K562 (cell line): Measurements from ENCODE around the gene ENKD1. TPM values are rescaled to one million over a fixed set of nuclear protein-coding genes. Genes with fewer than 3 reads are reported as not detected.

Experiments used
- ARID2 ChIP-seq: fragments of 450-650 bp; IDR thresholded peaks from 2 replicates; pipeline ENCODE4 v1.6.1; 2017; ENCODE audit warnings: antibody characterized with exemption, mild to moderate bottlenecking
- BHLHE40 ChIP-seq: IDR thresholded peaks from 2 replicates; pipeline ENCODE4 v1.6.1; 2011; ENCODE audit warnings: low read length, improper control_type of control experiment
- C11orf30 ChIP-seq: fragments of 450-650 bp; IDR thresholded peaks from 2 replicates; pipeline ENCODE4 v1.6.1; 2016; ENCODE audit warnings: low read depth, mild to moderate bottlenecking
- CBFB ChIP-seq: sonication (generic); formaldehyde crosslinking; IDR thresholded peaks from 2 replicates; pipeline ENCODE4 v1.4.0; 2020; ENCODE audit warnings: mild to moderate bottlenecking, missing genetic modification reagents
- CEBPG ChIP-seq, 3 experiments: fragments of 200-800 bp in 1 of 3; sonication (Bioruptor generic) in 1 of 3; sonication (generic) in 1 of 3; formaldehyde crosslinking in 1 of 3; IDR thresholded peaks in 2 of 3; conservative IDR thresholded peaks in 1 of 3; 2 replicates each; pipeline versions ENCODE4 v1.6.1 to v1.8.0; 2016 to 2022; ENCODE audit warnings: missing compliant biosample characterization in 2 of 3, missing genetic modification characterization in 2 of 3, mild to moderate bottlenecking in 1 of 3, missing genetic modification reagents in 1 of 3
- CTBP1 ChIP-seq: fragments of 450-650 bp; IDR thresholded peaks from 2 replicates; pipeline ENCODE4 v1.6.1; 2016; ENCODE audit warnings: borderline replicate concordance
- ETV5 ChIP-seq: sonication (generic); formaldehyde crosslinking; IDR thresholded peaks from 2 replicates; pipeline ENCODE4 v1.4.0; 2020; ENCODE audit warnings: low read depth, mild to moderate bottlenecking, missing genetic modification reagents
- FOXA1 ChIP-seq: fragments of 450-650 bp; IDR thresholded peaks from 2 replicates; pipeline ENCODE4 v1.6.1; 2016; ENCODE audit warnings: mild to moderate bottlenecking, borderline replicate concordance
- GABPB1 ChIP-seq: sonication (generic); formaldehyde crosslinking; IDR thresholded peaks from 2 replicates; pipeline ENCODE4 v1.8.0; 2022; ENCODE audit warnings: mild to moderate bottlenecking, missing genetic modification reagents
- HOMEZ ChIP-seq: fragments of 250-450 bp; sonication (Bioruptor Pico); IDR thresholded peaks from 2 replicates; pipeline ENCODE4 v1.4.0; 2020; ENCODE audit warnings: mild to moderate bottlenecking, moderate library complexity
- MXD1 ChIP-seq: fragments of 250-450 bp; sonication (Bioruptor Pico); IDR thresholded peaks from 2 replicates; pipeline ENCODE4 v1.8.0; 2021; ENCODE audit warnings: borderline replicate concordance, mild to moderate bottlenecking, moderate library complexity; ENCODE audit not compliant: poor library complexity, severe bottlenecking
- NR2C1 ChIP-seq, 2 experiments: fragments of 450-650 bp; IDR thresholded peaks; 2 replicates each; pipeline ENCODE4 v1.6.1; 2017; ENCODE audit warnings: mild to moderate bottlenecking in 2 of 2, antibody characterized with exemption in 1 of 2, inconsistent platforms in 1 of 2, missing compliant biosample characterization in 1 of 2, missing genetic modification characterization in 1 of 2
- SREBF2 ChIP-seq: sonication (generic); formaldehyde crosslinking; IDR thresholded peaks from 2 replicates; pipeline ENCODE4 v1.4.0; 2020; ENCODE audit warnings: mild to moderate bottlenecking, missing genetic modification reagents
- ZBTB7A ChIP-seq: IDR thresholded peaks from 2 replicates; pipeline ENCODE4 v1.6.1; 2011; ENCODE audit warnings: low read depth, mild to moderate bottlenecking, low read length, moderate library complexity, borderline replicate concordance; ENCODE audit not compliant: control insufficient read depth
- ZC3H8 ChIP-seq: fragments of 450-650 bp; IDR thresholded peaks from 2 replicates; pipeline ENCODE4 v1.6.1; 2017
- ZNF699 ChIP-seq: fragments of 250-450 bp; sonication (Bioruptor Pico); IDR thresholded peaks from 2 replicates; pipeline ENCODE4 v1.8.0; 2021; ENCODE audit warnings: mild to moderate bottlenecking, moderate library complexity; ENCODE audit not compliant: insufficient replicate concordance
- ZNF780A ChIP-seq: fragments of 250-450 bp; sonication (Bioruptor Pico); IDR thresholded peaks from 2 replicates; pipeline ENCODE4 v1.5.0; 2021; ENCODE audit warnings: mild to moderate bottlenecking
- polyA plus RNA-seq, 8 experiments: library from polyadenylated mRNA; depleted of rRNA in 4 of 8; stranded (reverse) in 5 of 8; unstranded in 3 of 8; fragments of >200 nt; fragmentation: Nextera tagmentation in 2 of 8; fragmentation: Illumina TruSeq in 1 of 8; extraction: Ambion mirVana in 2 of 8; extraction: Trizol in 1 of 8; gene quantifications; 2 replicates each; pipeline versions ENCODE4 v1.2.1 to v1.2.3, GENCODE V29; 2011 to 2014; ENCODE audit warnings: inconsistent platforms in 1 of 8, missing spikeins in 1 of 8
- total RNA-seq, 7 experiments: library from RNA; depleted of rRNA in 6 of 7; stranded (reverse); fragments of >200 nt in 6 of 7; fragmentation: Illumina TruSeq in 2 of 7; extraction: Trizol in 2 of 7; gene quantifications; 2 replicates each; pipeline versions ENCODE4 v1.2.1 to v1.2.3, GENCODE V29; 2011 to 2021; ENCODE audit warnings: low replicate concordance in 1 of 7
- TF ChIP-seq, protein P1 (sequence below), 3 experiments: IDR thresholded peaks in 2 of 3; conservative IDR thresholded peaks in 1 of 3; 2 replicates each; pipeline ENCODE4 v1.5.1; 2011 to 2012; ENCODE audit warnings: low read length in 3 of 3, mild to moderate bottlenecking in 3 of 3, control low read depth in 2 of 3, improper control_type of control experiment in 1 of 3, inconsistent platforms in 1 of 3, low read depth in 1 of 3, mixed read lengths in 1 of 3, moderate library complexity in 1 of 3; ENCODE audit not compliant: insufficient read depth in 2 of 3
- TF ChIP-seq, protein P2 (sequence below), 2 experiments: fragments of 450-650 bp; IDR thresholded peaks; 2 replicates each; pipeline ENCODE4 v1.6.1; 2016
- TF ChIP-seq, protein P3 (sequence below): fragments of 450-650 bp; formaldehyde crosslinking; IDR thresholded peaks from 2 replicates; pipeline ENCODE4 v1.4.0; 2022; ENCODE audit warnings: missing genetic modification characterization

The ENKD1 gene
- total and polyA plus RNA-seq, 9 of the 15 experiments (the other 6 are each of a cell fraction or from before 2014, with no cell fraction given), result 1.1 to 26.9 (median 8.3) TPM

DNA sequence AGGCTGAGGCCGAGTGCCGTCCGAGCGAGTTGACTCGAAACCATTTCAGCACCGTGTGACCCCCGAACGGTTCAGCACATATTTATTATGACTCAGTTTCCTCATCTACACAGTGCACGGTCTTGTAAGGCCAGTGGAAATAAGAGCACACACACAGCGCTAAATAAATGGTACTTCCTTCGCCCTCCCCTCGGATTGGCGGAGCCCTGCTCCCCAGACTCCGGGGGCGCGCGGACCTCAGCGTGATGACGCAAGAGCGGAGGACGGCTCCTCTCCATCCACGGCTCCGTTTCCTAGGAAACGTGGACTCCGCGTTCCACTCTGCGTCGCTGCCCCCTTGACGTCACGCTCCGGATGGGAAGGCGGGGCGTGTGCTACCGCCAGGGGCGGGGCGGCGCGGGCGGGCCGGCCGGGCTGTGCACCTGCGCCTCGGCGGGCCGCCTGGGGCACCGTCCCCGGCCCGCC is 6.0 kb downstream of the ENKD1 start, which contains the start of gene PARD6A (continued):
- TF ChIP-seq, protein P1, sequence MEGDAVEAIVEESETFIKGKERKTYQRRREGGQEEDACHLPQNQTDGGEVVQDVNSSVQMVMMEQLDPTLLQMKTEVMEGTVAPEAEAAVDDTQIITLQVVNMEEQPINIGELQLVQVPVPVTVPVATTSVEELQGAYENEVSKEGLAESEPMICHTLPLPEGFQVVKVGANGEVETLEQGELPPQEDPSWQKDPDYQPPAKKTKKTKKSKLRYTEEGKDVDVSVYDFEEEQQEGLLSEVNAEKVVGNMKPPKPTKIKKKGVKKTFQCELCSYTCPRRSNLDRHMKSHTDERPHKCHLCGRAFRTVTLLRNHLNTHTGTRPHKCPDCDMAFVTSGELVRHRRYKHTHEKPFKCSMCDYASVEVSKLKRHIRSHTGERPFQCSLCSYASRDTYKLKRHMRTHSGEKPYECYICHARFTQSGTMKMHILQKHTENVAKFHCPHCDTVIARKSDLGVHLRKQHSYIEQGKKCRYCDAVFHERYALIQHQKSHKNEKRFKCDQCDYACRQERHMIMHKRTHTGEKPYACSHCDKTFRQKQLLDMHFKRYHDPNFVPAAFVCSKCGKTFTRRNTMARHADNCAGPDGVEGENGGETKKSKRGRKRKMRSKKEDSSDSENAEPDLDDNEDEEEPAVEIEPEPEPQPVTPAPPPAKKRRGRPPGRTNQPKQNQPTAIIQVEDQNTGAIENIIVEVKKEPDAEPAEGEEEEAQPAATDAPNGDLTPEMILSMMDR (IDR thresholded peaks at IDR 0.05 in 2 of 3, conservative IDR thresholded peaks at IDR 0.05 in 1 of 3; ENCODE audit: insufficient read depth in 2 of 3, low read depth in 1 of 3, low read length in 3 of 3), result 0 out of 6 replicates have a peak, but pooled peaks of 1 of the 3 experiments have one; percentile 3
- TF ChIP-seq CBFB (CRISPR knock-in tag) (peak; percentile 57; the same call in 1 of the 2 replicates), ZNF699 (no peak), ZC3H8 (no peak), SREBF2 (CRISPR knock-in tag) (peak; percentile 66; the same call in 1 of the 2 replicates), C11orf30 (peak; percentile 57), CTBP1 (peak; percentile 89), GABPB1 (CRISPR knock-in tag) (peak; percentile 54; the same call in 1 of the 2 replicates), ETV5 (0 out of 2 replicates have a peak, but pooled peaks have one; percentile 14), ZNF780A (CRISPR knock-in tag) (no peak), HOMEZ (CRISPR knock-in tag) (0 out of 2 replicates have a peak, but pooled peaks have one; percentile 47), ZBTB7A (0 out of 2 replicates have a peak, but pooled peaks have one; percentile 17), MXD1 (CRISPR knock-in tag) (no peak), BHLHE40 (peak; percentile 46; the same call in 1 of the 2 replicates), NR2C1 (IDR thresholded peaks at IDR 0.05) (no peak), NR2C1 (tag; IDR thresholded peaks at IDR 0.05) (0 out of 2 replicates have a peak, but pooled peaks have one; percentile 26), FOXA1 (no peak), CEBPG (CRISPR knock-in tag; IDR thresholded peaks at IDR 0.05) (peak; percentile 98), CEBPG (tag; conservative IDR thresholded peaks at IDR 0.05 in 1 of 2, IDR thresholded peaks at IDR 0.05 in 1 of 2) (peak; percentile 98 to 99), ARID2 (no peak)
- TF ChIP-seq, protein P2, sequence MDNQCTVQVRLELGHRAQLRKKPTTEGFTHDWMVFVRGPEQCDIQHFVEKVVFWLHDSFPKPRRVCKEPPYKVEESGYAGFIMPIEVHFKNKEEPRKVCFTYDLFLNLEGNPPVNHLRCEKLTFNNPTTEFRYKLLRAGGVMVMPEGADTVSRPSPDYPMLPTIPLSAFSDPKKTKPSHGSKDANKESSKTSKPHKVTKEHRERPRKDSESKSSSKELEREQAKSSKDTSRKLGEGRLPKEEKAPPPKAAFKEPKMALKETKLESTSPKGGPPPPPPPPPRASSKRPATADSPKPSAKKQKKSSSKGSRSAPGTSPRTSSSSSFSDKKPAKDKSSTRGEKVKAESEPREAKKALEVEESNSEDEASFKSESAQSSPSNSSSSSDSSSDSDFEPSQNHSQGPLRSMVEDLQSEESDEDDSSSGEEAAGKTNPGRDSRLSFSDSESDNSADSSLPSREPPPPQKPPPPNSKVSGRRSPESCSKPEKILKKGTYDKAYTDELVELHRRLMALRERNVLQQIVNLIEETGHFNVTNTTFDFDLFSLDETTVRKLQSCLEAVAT (IDR thresholded peaks at IDR 0.05), result peak; percentile 9 to 49; a peak in 1 of 4 replicates
- TF ChIP-seq, protein P3, sequence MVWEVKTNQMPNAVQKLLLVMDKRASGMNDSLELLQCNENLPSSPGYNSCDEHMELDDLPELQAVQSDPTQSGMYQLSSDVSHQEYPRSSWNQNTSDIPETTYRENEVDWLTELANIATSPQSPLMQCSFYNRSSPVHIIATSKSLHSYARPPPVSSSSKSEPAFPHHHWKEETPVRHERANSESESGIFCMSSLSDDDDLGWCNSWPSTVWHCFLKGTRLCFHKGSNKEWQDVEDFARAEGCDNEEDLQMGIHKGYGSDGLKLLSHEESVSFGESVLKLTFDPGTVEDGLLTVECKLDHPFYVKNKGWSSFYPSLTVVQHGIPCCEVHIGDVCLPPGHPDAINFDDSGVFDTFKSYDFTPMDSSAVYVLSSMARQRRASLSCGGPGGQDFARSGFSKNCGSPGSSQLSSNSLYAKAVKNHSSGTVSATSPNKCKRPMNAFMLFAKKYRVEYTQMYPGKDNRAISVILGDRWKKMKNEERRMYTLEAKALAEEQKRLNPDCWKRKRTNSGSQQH, result no peak
